Measurements from ENCODE around the gene DOCK2.

GRCh38 chr5:169945831-169946261, 308.8 kb downstream of the DOCK2 start:
- TF ChIP-seq CTCF (conservative IDR thresholded peaks at IDR 0.05; ENCODE audit: low read depth, low read length) (no peak), EZH2 (IDR thresholded peaks at IDR 0.05; ENCODE audit: low read length, unreplicated experiment) (no peak)

All from PC-3 (cell line).